KMS-11 (cell line): ENCODE measurements around the gene PRMT2.
A peak's percentile ranks its signal among the peaks of the same experiment; 100 is the strongest.

Experiments used
- H2AFZ ChIP-seq: fragments of 200-600 bp; sonication (generic); 2 replicates; pipeline ENCODE4 v1.6.1; 2016; ENCODE audit warnings: antibody characterized with exemption, mixed run types, low read depth
- H3K27ac ChIP-seq: fragments of 200-600 bp; sonication (generic); 2 replicates; pipeline ENCODE4 v1.6.1; 2016; ENCODE audit warnings: mild to moderate bottlenecking, mixed run types
- H3K27me3 ChIP-seq: fragments of 200-600 bp; sonication (generic); 2 replicates; pipeline ENCODE4 v1.6.1; 2017; ENCODE audit warnings: mild to moderate bottlenecking, low read depth, mixed run types, moderate library complexity; ENCODE audit not compliant: insufficient read depth
- H3K36me3 ChIP-seq: fragments of 200-600 bp; sonication (generic); 2 replicates; pipeline ENCODE4 v1.6.1; 2017; ENCODE audit warnings: mild to moderate bottlenecking, mixed run types; ENCODE audit not compliant: insufficient read depth
- H3K4me1 ChIP-seq: fragments of 200-600 bp; sonication (generic); 2 replicates; pipeline ENCODE4 v1.6.1; 2016; ENCODE audit warnings: mild to moderate bottlenecking, low read depth, mixed run types; ENCODE audit not compliant: poor library complexity, severe bottlenecking
- H3K4me2 ChIP-seq: fragments of 200-600 bp; sonication (generic); 2 replicates; pipeline ENCODE4 v1.7.0; 2016; ENCODE audit warnings: mild to moderate bottlenecking, mixed run types
- H3K4me3 ChIP-seq: fragments of 200-600 bp; sonication (generic); IDR thresholded peaks from 2 replicates; pipeline ENCODE4 v1.6.1; 2017; ENCODE audit warnings: low read depth, low read length, mixed read lengths; ENCODE audit not compliant: insufficient read depth
- H3K79me2 ChIP-seq: fragments of 200-600 bp; sonication (generic); 2 replicates; pipeline ENCODE4 v1.6.1; 2016; ENCODE audit warnings: low read depth, mixed run types; ENCODE audit not compliant: insufficient read depth
- H3K9ac ChIP-seq: fragments of 200-600 bp; sonication (generic); 2 replicates; pipeline ENCODE4 v1.6.1; 2016; ENCODE audit warnings: mild to moderate bottlenecking, mixed run types
- H4K20me1 ChIP-seq: fragments of 200-600 bp; sonication (generic); 2 replicates; pipeline ENCODE4 v1.6.1; 2016; ENCODE audit warnings: mild to moderate bottlenecking, mixed run types; ENCODE audit not compliant: insufficient read depth
- CTCF ChIP-seq: fragments of 200-600 bp; sonication (generic); conservative IDR thresholded peaks from 2 replicates; pipeline ENCODE4 v1.6.1; 2017; ENCODE audit warnings: low read depth, mild to moderate bottlenecking, antibody characterized with exemption, low read length, moderate library complexity, mixed read lengths

The PRMT2 gene

GRCh38 chr21:46634427-46634826 lies 1.0 kb upstream of the PRMT2 start:
- H3K4me3 ChIP-seq, result no peak overlapping the region
- peak overlapping the region; percentile 73 for H2AFZ ChIP-seq
- no peaks in the 10 kb centered on the region for H3K79me2 ChIP-seq

GRCh38 chr21:46634966-46635323 lies 529 bp upstream of the PRMT2 start:
- no peak for TF ChIP-seq CTCF
- H3K27me3 ChIP-seq, result no peaks in the 10 kb centered on the region
- H3K4me2 ChIP-seq, result peak overlapping the region; percentile 56
- H2AFZ ChIP-seq, result peak overlapping the region; percentile 73
- peaks cover 29% of the 10 kb centered on the region for H3K4me1 ChIP-seq
- H3K9ac ChIP-seq, result peak overlapping the region; percentile 95
- H3K36me3 ChIP-seq, result no peaks in the 10 kb centered on the region
- no peak overlapping the region for H3K4me3 ChIP-seq
- H3K79me2 ChIP-seq, result no peaks in the 10 kb centered on the region
- peak overlapping the region; percentile 91 for H3K27ac ChIP-seq
- H4K20me1 ChIP-seq, result no peaks in the 10 kb centered on the region

More at GRCh38 chr21:46634427-46634826, 1.0 kb upstream of the PRMT2 start:
- Histone ChIP-seq H3K4me2 (peak overlapping the region; percentile 56), H4K20me1 (no peaks in the 10 kb centered on the region), H3K4me1 (peaks cover 29% of the 10 kb centered on the region), H3K27me3 (no peaks in the 10 kb centered on the region), H3K27ac (peak overlapping the region; percentile 91), H3K36me3 (no peaks in the 10 kb centered on the region), H3K9ac (peak overlapping the region; percentile 95)
- TF ChIP-seq CTCF, result no peak

- no peak overlapping the region; the same call in 1 of the 2 replicates for H3K27ac ChIP-seq
- no peak overlapping the region for H3K4me3 ChIP-seq
- H3K9ac ChIP-seq, result peak overlapping the region; percentile 95; the same call in 1 of the 2 replicates
- peaks cover 29% of the 10 kb centered on the region for H3K4me1 ChIP-seq
- peak overlapping the region; percentile 73; the same call in 1 of the 2 replicates for H2AFZ ChIP-seq
- no peaks in the 10 kb centered on the region for H3K36me3 ChIP-seq
- no peaks in the 10 kb centered on the region for H3K79me2 ChIP-seq
- H3K27me3 ChIP-seq, result no peaks in the 10 kb centered on the region
- peak overlapping the region; percentile 65 for H3K4me2 ChIP-seq
- no peak for TF ChIP-seq CTCF
- no peaks in the 10 kb centered on the region for H4K20me1 ChIP-seq
These were observed 673 bp downstream of the PRMT2 start for GRCh38 chr21:46636181-46636512.

- no peak for TF ChIP-seq CTCF
- Histone ChIP-seq H4K20me1 (no peaks in the 10 kb centered on the region), H3K79me2 (no peaks in the 10 kb centered on the region), H3K9ac (no peak overlapping the region), H3K36me3 (no peaks in the 10 kb centered on the region), H3K4me2 (peak overlapping the region; percentile 65), H3K27ac (no peak overlapping the region), H2AFZ (no peak overlapping the region), H3K27me3 (no peaks in the 10 kb centered on the region), H3K4me1 (peaks cover 29% of the 10 kb centered on the region), H3K4me3 (no peak overlapping the region)
These were observed 1.2 kb downstream of the PRMT2 start for GRCh38 chr21:46636550-46637285.
